Activated naive CD8-positive, alpha-beta T cell (primary cell): ENCODE results near the gene VAV2.
"Not testable (repeated sequence)": the region's sequence is repeated elsewhere in the genome, so short reads cannot be mapped to it uniquely, and the experiment has no call there.

Source experiments
- H3K27ac Mint-ChIP-seq: one replicate; pipeline ENCODE4 v1.8.0; 2021; ENCODE audit warnings: mixed read lengths
- H3K27me3 Mint-ChIP-seq: one replicate; pipeline ENCODE4 v1.8.0; 2021; ENCODE audit warnings: mixed read lengths
- H3K36me3 Mint-ChIP-seq: one replicate; pipeline ENCODE4 v1.8.0; 2021; ENCODE audit warnings: mixed read lengths
- H3K4me1 Mint-ChIP-seq: one replicate; pipeline ENCODE4 v1.8.0; 2021; ENCODE audit warnings: low read depth, mixed read lengths
- H3K4me3 Mint-ChIP-seq: one replicate; pipeline ENCODE4 v1.8.0; 2021; ENCODE audit warnings: mild to moderate bottlenecking, mixed read lengths
- H3K9me3 Mint-ChIP-seq: one replicate; pipeline ENCODE4 v1.8.0; 2021; ENCODE audit warnings: low read depth, mixed read lengths

Gene VAV2

DNA sequence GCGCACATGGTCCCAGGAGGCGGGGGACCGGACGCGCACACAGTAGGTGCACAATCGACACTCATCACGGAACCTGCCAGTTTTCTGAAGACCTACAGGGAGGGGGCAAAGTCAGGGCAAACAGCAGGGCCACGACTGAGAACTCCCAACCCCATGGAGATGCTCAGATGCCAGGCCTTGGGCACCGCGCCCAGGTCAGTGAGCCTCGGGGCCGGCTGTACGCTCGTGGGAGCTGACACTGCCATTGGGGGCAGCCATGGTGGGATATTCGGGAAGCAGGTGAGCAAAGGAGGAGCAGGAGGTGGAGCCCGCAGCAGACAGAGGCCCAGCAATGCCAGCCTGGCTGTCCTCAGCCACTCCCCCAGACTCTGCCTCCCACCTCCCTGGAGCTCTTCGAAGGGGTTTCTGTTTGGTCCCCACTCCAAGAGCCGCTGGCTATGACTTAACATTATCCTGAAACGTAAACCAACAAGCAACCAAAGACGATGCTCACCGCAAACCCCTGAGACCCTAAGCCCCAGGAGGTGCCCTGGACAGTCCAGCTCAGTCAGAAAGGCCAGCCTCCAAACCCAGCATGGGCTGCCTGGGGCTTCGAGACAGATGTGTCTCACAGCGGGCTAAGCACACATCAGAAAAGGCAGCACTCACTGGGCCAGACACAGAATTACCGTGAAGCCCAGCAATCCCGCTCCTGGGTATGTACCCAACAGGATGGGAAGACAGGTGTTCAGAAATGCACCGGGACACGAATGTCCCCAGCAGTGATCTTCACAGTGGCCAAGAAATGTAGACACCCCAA is 78.4 kb downstream of the VAV2 start:
- Mint-ChIP-seq H3K9me3 (no peaks in the 10 kb centered on the region), H3K4me1 (peaks cover 1% of the 10 kb centered on the region)

DNA sequence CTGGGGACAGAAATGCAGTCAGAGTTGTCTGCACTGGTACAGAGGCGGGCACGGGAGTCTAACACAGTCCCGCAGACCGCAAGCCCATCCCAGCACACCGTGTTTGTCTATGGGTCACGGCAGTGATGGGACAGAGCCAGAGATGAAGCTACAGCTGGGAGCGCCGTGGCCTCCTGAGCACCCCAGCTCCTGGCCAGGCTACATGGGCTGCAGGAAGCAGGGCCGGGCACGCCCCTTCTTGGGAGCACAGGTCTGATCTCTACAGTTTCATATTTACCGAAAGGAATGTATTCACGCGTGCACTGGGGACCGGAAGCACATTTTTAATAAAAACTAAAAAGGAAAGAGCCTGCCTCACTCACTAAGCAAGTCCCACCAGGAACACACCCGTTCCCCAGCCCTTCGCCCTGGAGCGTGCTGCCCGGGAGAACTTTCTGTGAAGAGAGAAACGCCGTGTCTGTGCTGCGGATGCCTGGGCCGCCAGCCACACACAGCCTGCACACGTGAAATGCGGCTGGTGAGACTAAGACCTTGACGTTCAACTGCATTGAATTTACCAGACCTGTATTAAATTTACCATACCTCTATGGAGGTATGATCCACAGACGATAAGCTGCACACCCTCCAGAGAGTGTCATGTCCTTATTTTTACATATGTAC is 81.1 kb downstream of the VAV2 start:
- Mint-ChIP-seq H3K36me3 (no peaks in the 10 kb centered on the region), H3K9me3 (no peaks in the 10 kb centered on the region), H3K4me1 (peaks cover 1% of the 10 kb centered on the region), H3K27ac (no peak overlapping the region), H3K4me3 (no peak overlapping the region), H3K27me3 (peaks cover 5% of the 10 kb centered on the region)

More for the DNA sequence above, 78.4 kb downstream of the VAV2 start:
- peaks cover 7% of the 10 kb centered on the region for H3K27me3 Mint-ChIP-seq
- no peak overlapping the region for H3K4me3 Mint-ChIP-seq
- no peaks in the 10 kb centered on the region for H3K36me3 Mint-ChIP-seq
- H3K27ac Mint-ChIP-seq = no peak overlapping the region

DNA sequence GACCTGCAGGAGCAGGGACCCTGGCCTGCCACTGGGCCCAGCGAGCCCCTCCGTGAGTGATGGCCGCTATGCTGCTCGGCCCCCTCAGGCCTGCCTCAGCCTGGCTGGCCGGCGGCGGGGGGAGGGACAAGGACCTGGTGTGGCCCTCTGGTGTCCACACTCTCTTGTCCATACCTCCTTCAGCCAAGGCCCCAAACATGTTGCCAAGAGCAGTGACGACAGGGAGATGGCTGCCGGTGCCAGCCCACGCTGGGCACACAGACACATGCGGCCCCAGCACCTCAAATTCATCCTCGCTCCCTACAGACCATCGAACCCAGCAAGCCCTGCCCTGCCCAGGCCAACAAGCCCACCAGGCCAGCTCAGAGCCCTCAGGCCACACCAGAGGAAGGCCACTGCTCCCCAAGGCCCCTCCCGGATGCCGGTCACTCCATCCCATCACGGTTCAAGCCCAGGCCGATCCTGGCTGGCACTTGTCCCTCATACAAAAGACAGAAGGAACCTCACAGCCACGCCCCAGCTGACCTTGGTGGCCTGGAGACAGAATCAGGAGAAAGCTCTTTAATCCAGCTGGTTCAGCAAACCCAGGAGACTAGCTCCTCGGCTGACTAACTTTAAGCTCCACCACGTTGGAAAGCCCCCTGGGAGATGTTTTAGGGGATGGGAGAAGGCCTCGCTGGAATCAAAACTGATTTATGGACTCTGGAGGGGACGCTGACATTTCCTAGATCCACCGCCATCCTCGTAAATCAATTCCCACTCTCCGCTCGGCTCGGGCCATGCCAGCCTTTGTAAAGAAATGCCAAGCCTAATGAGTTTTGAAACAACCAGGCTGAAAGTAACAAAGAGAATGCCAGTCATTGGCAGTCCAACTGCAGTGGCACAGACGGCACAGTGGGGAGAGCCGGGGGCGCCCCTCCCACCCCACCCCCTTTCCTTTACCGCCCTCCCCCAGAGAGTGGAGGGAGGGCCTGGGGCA is 84.9 kb downstream of the VAV2 start:
- Mint-ChIP-seq H3K9me3 (no peaks in the 10 kb centered on the region), H3K36me3 (no peaks in the 10 kb centered on the region), H3K27me3 (no peaks in the 10 kb centered on the region), H3K4me3 (no peak overlapping the region), H3K4me1 (no peaks in the 10 kb centered on the region), H3K27ac (no peak overlapping the region)

DNA sequence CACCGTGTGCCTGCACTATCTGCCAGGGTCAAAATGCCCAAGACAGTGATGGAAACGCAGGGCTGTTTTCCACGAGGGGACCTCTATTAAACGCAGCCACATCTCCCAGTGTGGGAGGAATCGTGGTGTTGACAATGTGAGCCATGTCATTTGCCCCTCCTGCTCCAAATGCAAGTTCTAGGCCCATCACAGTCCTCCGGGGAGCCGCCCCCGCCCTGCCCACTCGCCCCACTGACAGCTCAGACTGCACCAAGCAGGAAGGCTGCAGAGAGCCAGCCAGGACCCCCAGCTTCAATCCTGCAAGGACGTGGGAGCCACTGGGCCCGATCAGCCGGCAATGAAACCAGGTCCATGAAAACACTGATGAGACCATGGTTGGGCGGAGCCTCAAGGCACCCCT is 85.9 kb downstream of the VAV2 start:
- H3K9me3 Mint-ChIP-seq = no peaks in the 10 kb centered on the region
- no peaks in the 10 kb centered on the region for H3K4me1 Mint-ChIP-seq
- no peaks in the 10 kb centered on the region for H3K36me3 Mint-ChIP-seq
- H3K27ac Mint-ChIP-seq = no peak overlapping the region
- no peak overlapping the region for H3K4me3 Mint-ChIP-seq
- no peaks in the 10 kb centered on the region for H3K27me3 Mint-ChIP-seq

DNA sequence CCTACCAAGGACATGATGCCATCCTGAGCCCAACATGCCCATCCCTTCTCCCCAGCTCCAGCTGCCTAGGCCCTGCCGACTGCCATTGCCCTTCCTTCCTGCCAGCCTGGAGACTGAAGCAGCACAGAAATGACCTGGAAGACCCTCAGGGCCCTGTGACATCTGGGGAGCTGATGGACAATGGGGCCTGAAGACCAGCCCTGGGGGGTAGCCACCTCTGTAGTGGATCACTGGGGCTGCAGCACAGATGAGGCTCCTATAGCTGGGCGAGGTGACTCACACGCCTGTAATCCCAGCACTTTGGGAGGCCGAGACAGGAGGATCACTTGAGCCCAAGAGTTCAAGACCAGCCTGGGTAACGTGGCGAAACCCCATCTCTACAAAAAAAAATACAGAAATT is 86.6 kb downstream of the VAV2 start:
- Mint-ChIP-seq H3K4me3 (no peak overlapping the region), H3K4me1 (no peaks in the 10 kb centered on the region), H3K9me3 (no peaks in the 10 kb centered on the region), H3K36me3 (no peaks in the 10 kb centered on the region), H3K27ac (no peak overlapping the region), H3K27me3 (no peaks in the 10 kb centered on the region)

DNA sequence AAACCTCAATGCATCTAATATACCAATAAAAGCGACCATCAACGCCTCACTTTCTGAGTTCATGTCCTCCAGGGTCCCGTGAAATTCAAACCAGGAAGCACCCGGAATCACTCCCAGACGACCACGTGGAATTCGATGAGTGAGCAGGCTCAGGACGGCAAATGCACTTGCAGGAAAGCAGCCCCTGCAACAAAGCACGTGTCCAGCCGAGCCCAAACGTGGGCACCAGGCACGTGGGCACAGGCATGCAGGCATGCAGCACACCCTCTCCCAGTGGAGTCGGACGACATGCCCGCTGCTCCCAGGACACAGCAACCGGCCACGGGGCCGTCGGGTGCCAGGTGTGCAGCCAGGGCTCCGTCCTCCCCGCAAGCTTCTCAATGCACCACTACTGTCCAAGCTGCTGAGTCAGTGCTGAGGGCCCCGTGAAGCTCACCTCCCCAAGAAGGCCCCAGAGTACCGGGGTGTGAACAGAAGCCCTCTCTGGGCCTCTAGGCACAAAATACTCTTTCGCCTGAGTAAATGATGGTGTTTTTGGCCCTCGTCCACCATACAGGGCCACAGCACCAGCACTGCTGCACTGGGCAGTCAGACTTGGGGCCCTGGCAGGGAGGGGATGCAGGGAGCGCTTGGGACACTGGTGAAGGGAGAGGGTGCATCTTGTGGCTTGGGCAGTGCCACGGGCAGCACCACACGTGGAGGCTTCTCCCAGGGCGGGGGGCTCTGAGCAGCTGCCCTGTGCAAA is 87.6 kb downstream of the VAV2 start:
- Mint-ChIP-seq H3K27ac (no peak overlapping the region), H3K9me3 (no peaks in the 10 kb centered on the region), H3K36me3 (no peaks in the 10 kb centered on the region), H3K27me3 (no peaks in the 10 kb centered on the region), H3K4me3 (no peak overlapping the region), H3K4me1 (no peaks in the 10 kb centered on the region)

DNA sequence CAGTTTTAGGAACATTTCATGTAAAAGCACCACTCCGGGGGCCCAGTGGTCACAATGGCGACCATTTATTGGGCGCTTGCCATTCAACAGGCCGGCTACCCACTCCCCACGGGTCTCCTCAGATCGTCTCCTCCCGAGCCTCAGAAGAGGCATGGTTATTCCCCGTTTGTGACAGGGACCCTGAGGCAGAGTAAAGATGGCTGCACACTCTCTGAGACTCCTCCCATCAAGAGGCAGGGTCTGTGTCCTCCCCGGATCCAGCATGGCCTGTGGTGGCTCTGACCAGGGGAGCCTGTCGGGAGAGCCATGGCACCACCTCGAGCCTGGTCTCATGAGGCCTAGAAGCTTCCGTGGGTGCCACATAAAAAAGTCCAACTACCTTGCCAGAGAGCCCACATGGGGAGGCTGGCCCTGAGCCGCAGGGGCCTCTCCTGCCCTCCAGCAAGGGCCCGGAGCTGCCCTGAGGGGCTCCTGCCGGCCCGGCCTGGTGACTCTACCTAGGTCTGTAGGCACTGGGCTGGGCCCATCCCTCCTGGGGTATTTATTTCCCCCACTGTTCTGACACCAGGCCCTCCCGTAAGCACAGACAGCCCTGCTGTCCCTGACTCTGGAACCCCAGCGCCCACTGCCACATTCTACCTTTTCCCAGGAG is 90.8 kb downstream of the VAV2 start:
- no peaks in the 10 kb centered on the region for H3K27me3 Mint-ChIP-seq
- no peaks in the 10 kb centered on the region for H3K4me1 Mint-ChIP-seq
- H3K9me3 Mint-ChIP-seq = no peaks in the 10 kb centered on the region
- H3K27ac Mint-ChIP-seq = no peak overlapping the region
- no peak overlapping the region for H3K4me3 Mint-ChIP-seq
- no peaks in the 10 kb centered on the region for H3K36me3 Mint-ChIP-seq

DNA sequence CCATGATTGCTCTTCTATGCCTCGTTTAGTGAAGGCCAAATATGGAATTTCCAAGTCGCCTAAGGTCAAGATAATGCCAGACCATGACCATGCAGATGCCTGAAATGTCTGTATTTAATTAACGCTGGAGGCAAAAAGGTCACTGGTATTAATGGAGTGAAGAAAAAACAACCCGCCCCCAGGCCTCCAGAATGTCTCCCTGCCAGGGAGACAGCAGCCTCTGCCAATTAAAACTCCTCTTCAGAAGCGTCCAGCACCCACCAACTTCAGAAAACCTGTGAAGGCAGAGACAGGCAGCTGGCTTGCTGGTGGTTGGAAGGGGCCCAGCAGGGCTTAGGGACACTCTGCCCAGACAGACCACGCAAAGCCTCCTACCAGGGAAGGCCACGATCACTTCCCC is 94.4 kb downstream of the VAV2 start:
- Mint-ChIP-seq H3K4me1 (no peaks in the 10 kb centered on the region), H3K27ac (no peak overlapping the region)

DNA sequence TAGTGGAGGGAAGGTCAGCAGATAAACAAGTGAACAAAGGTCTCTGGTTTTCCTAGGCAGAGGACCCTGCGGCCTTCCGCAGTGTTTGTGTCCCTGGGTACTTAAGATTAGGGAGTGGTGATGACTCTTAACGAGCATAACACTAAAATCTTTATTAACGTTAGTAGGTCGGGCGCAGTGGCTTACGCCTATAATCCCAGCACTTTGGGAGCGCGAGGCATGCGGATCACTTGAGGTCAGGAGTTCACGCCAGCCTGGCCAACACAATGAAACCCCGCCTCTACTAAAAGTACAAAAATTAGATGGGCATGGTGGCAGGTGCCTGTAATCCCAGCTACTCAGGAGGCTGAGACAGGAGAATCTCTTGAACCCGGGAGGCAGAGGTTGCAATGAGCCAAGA is 96.1 kb downstream of the VAV2 start:
- not testable (repeated sequence) for H3K9me3 Mint-ChIP-seq, H3K36me3 Mint-ChIP-seq, H3K27ac Mint-ChIP-seq, H3K4me1 Mint-ChIP-seq, H3K27me3 Mint-ChIP-seq, H3K4me3 Mint-ChIP-seq

More for the DNA sequence above, 94.4 kb downstream of the VAV2 start:
- Mint-ChIP-seq H3K36me3 (no peaks in the 10 kb centered on the region), H3K9me3 (no peaks in the 10 kb centered on the region), H3K4me3 (no peak overlapping the region), H3K27me3 (no peaks in the 10 kb centered on the region)

DNA sequence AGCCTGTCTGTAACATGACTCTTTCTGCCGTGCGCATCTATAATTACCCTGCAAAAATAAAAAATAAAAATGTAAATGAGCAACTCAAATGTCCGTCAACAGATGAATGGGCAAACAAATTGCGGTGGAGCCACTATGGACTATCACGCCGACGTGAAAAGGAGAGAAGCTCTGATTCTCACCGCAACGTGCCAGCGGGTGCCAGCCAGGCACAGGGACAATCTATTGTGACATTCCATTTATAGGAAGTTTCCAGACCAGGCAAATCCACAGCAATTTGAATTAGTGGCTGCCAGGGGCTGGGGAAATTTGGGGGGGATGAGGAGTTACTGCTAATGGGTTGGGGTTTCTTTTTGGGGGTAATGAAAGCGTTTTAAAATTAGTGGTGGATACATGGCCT is 96.8 kb downstream of the VAV2 start:
- Mint-ChIP-seq H3K27ac (no peak overlapping the region), H3K4me3 (no peak overlapping the region), H3K36me3 (no peaks in the 10 kb centered on the region), H3K27me3 (no peaks in the 10 kb centered on the region), H3K4me1 (no peaks in the 10 kb centered on the region), H3K9me3 (no peaks in the 10 kb centered on the region)

DNA sequence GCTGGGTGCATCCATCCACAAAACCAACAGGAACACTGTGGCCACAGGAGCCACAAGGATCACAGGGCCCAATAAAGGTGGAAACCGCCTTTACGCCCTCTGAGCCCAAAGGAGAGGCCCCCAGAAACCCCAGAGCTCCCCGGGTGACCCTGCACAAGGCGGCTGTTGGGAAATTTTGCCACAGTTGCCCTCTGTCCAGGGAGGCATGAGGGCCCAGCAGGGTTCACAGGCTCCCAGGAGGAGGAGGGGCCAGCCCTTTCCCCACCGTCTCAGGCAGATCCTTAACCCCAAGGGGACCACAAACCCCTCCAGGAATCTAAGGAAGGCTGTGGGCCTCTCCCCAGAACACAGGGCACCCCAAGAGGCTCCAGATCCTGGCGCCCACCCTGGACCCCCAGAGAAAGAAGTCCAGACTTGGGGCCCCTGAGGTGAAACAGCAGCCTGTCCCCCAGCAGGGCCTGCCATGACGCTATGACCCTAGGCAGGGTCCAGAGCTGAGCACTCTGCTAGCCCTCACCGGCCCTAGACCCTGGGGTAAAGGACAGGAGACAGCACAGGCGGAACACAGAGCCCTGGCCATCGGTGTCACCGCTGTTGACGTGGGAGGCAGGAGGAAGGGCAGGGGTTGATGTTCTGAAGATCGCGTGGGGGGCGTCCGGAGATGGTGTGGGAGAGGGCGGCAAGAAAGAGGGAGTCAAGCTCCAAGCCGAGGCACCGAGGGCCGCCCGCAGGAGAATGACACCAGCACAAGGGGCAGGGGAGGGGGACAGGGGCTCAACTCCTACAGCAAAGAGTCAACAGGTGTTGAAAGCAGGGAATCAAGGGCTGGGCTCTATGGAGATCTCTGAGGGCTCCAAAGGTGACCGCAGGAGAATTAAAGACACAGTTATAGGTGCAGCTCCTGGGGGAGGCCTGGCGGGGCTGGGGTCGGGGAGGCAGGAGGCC is 97.5 kb downstream of the VAV2 start:
- Mint-ChIP-seq H3K27ac (no peak overlapping the region), H3K4me3 (no peak overlapping the region), H3K9me3 (no peaks in the 10 kb centered on the region), H3K4me1 (no peaks in the 10 kb centered on the region), H3K27me3 (no peaks in the 10 kb centered on the region), H3K36me3 (no peaks in the 10 kb centered on the region)

DNA sequence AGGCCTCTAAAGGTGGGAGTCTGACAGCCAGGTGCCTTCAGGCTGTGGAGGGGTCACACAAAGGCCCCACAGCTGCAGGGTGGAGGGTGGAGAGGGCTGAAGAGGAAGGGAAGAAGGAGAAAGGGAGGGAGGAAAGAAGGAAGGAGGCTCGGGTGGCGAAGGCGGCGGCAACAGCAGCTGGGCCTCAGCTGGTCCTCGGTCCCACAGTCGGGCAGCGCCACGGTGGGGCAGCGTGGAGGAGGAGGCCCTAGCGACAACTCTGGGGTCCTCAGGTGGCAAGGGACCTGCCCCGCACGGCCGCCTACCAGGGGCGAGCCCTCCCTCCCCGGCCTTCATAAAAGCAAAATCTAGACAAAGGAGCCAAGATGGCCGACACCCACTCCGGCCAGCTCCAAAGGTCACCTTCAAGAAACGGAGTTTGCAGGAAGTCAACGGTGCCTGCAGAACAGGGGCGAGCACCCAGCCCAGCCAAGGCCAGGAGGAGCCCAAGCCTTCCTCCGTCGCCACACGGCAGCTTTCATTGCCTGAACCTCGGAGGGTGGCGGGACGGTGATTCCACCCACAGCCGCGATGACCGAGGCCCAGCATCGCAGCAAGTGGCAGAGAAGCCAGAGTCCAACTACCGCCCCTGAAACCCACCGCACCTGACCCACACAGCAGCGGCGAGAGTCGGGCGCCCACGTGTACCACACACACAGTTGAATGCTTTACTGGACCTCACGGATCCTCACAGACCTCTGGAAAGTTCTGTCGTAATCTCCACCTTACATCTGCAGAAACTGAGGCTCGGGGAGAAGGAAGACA is 98.7 kb downstream of the VAV2 start:
- Mint-ChIP-seq H3K4me3 (no peak overlapping the region), H3K27me3 (no peaks in the 10 kb centered on the region), H3K27ac (no peak overlapping the region), H3K9me3 (no peaks in the 10 kb centered on the region), H3K4me1 (no peaks in the 10 kb centered on the region), H3K36me3 (no peaks in the 10 kb centered on the region)
